ENCODE data around the gene TCEANC.
"Not testable (repeated sequence)": the region's sequence is repeated elsewhere in the genome, so short reads cannot be mapped to it uniquely, and the experiment has no call there.

The TCEANC gene

GRCh38 chrX:13659063-13659462 lies 6.1 kb downstream of the TCEANC start:
- no peak for DNase-seq

GRCh38 chrX:13661735-13662288 lies 8.9 kb downstream of the TCEANC start:
- DNase-seq, result no peak

- no peak for DNase-seq
Observed at GRCh38 chrX:13662355-13662791, 9.4 kb downstream of the TCEANC start.

- DNase-seq, result no peak
Observed at GRCh38 chrX:13664020-13664419, 11.1 kb downstream of the TCEANC start.

- no peak for DNase-seq
Observed at GRCh38 chrX:13666836-13667235, 13.9 kb downstream of the TCEANC start.

GRCh38 chrX:13667919-13668318 lies 15.0 kb downstream of the TCEANC start:
- no peak for DNase-seq

- DNase-seq, result no peak
Observed at GRCh38 chrX:13669246-13669737, 16.4 kb downstream of the TCEANC start.

- DNase-seq, result not testable (repeated sequence)
Observed at GRCh38 chrX:13669755-13670154, 16.8 kb downstream of the TCEANC start.

- DNase-seq, result no peak
Observed at GRCh38 chrX:13670197-13670596, 17.3 kb downstream of the TCEANC start.

- no peak for DNase-seq
Observed at GRCh38 chrX:13673016-13673415, 20.1 kb downstream of the TCEANC start.

GRCh38 chrX:13676885-13677284 lies 23.9 kb downstream of the TCEANC start:
- no peak for DNase-seq

GRCh38 chrX:13679700-13680099 lies 26.8 kb downstream of the TCEANC start:
- not testable (repeated sequence) for DNase-seq

- no peak for DNase-seq
Observed at GRCh38 chrX:13681595-13681994, 28.7 kb downstream of the TCEANC start.

GRCh38 chrX:13684361-13684760 lies 31.4 kb downstream of the TCEANC start:
- DNase-seq, result no peak

- no peak for DNase-seq
Observed at GRCh38 chrX:13685126-13685763, 32.3 kb downstream of the TCEANC start.

- DNase-seq, result no peak
Observed at GRCh38 chrX:13687203-13687602, 34.3 kb downstream of the TCEANC start.

- no peak for DNase-seq
Observed at GRCh38 chrX:13688384-13688957, 35.5 kb downstream of the TCEANC start.

- peak; percentile 92 for DNase-seq
Observed at GRCh38 chrX:13688958-13689740, 36.2 kb downstream of the TCEANC start, which contains the start of gene RAB9A. RAB9A (plus strand) TSS chrX:13689128; CDS start chrX:13708747, 19,619 bp downstream.

GRCh38 chrX:13689741-13690211 lies 36.8 kb downstream of the TCEANC start:
- no peak for DNase-seq

- no peak for DNase-seq
Observed at GRCh38 chrX:13690836-13691235, 37.9 kb downstream of the TCEANC start.

GRCh38 chrX:13691841-13692371 lies 39.0 kb downstream of the TCEANC start:
- DNase-seq, result no peak

- no peak for DNase-seq
Observed at GRCh38 chrX:13692771-13693231, 39.9 kb downstream of the TCEANC start.

Measured in right forelimb (tissue), 1 donor.